BJ (cell line): ENCODE data around the gene IL13. TPM values are rescaled to one million over a fixed set of nuclear protein-coding genes. Genes with fewer than 3 reads are reported as not detected.

Experiments
- CTCF ChIA-PET: fragments of 350-600 bp; formaldehyde crosslinking; extraction: SDS; loops from one replicate; lab custom pipeline; 2021; ENCODE audit warnings: antibody characterized with exemption, inconsistent platforms; lab: Yijun Ruan, JAX
- POLR2A ChIA-PET: fragments of 300-600 bp; sonication (Branson Sonifier 250); formaldehyde crosslinking; extraction: SDS; loops from one replicate; lab custom pipeline; 2021; ENCODE audit warnings: antibody characterized with exemption; lab: Charles Lee
- DNase-seq: peaks from one replicate; pipeline ENCODE4 v3.0.0-alpha.2; 2011; ENCODE audit warnings: low read depth
- H3K27me3 ChIP-seq: 2 replicates; pipeline ENCODE4 v1.6.0; 2011; ENCODE audit warnings: low read length; ENCODE audit not compliant: control insufficient read depth, insufficient read depth
- H3K36me3 ChIP-seq: 2 replicates; pipeline ENCODE4 v1.5.1; 2011; ENCODE audit warnings: low read length; ENCODE audit not compliant: control insufficient read depth, insufficient read depth
- H3K4me3 ChIP-seq: 2 replicates; pipeline ENCODE4 v1.5.1; 2011; ENCODE audit warnings: low read depth, mild to moderate bottlenecking, control low read depth, low read length
- CTCF ChIP-seq: IDR thresholded peaks from 2 replicates; pipeline ENCODE4 v1.5.1; 2011; ENCODE audit warnings: low read depth, mild to moderate bottlenecking, control low read depth, inconsistent platforms, low read length, moderate library complexity; ENCODE audit not compliant: insufficient read depth
- polyA plus RNA-seq: library from polyadenylated mRNA; depleted of rRNA; stranded (reverse); fragments of >200 nt; gene quantifications from 2 replicates; pipeline ENCODE4 v1.2.3, GENCODE V29; 2011

The IL13 gene
- polyA plus RNA-seq, 1 experiment, result not detected

- Histone ChIP-seq H3K27me3 (no peaks in the 10 kb centered on the region), H3K36me3 (no peaks in the 10 kb centered on the region), H3K4me3 (no peak overlapping the region)
- POLR2A ChIA-PET, result no interaction called here
- CTCF ChIA-PET, result no interaction called here
- no peak for TF ChIP-seq CTCF
- DNase-seq, result no peak
These were observed 21.9 kb downstream of the IL13 start for GRCh38 chr5:132679717-132680380.

GRCh38 chr5:132680780-132681475 lies 23.0 kb downstream of the IL13 start:
- DNase-seq, result no peak
- TF ChIP-seq CTCF, result no peak
- POLR2A ChIA-PET, result no interaction called here
- no peaks in the 10 kb centered on the region for H3K36me3 ChIP-seq
- no peaks in the 10 kb centered on the region for H3K27me3 ChIP-seq
- no peak overlapping the region for H3K4me3 ChIP-seq
- CTCF ChIA-PET, result no interaction called here

GRCh38 chr5:132681476-132681831 lies 23.5 kb downstream of the IL13 start:
- Histone ChIP-seq H3K36me3 (no peaks in the 10 kb centered on the region), H3K27me3 (no peaks in the 10 kb centered on the region), H3K4me3 (no peak overlapping the region)
- DNase-seq, result no peak
- CTCF ChIA-PET, result no interaction called here
- no peak for TF ChIP-seq CTCF
- POLR2A ChIA-PET, result no interaction called here

- Histone ChIP-seq H3K4me3 (no peak overlapping the region), H3K27me3 (no peaks in the 10 kb centered on the region), H3K36me3 (no peaks in the 10 kb centered on the region)
- DNase-seq, result no peak
- TF ChIP-seq CTCF, result no peak
- POLR2A ChIA-PET, result no interaction called here
- CTCF ChIA-PET, result no interaction called here
These were observed 24.0 kb downstream of the IL13 start for GRCh38 chr5:132681983-132682382.

- DNase-seq, result no peak
These were observed 26.5 kb downstream of the IL13 start for GRCh38 chr5:132684491-132684890.

More at GRCh38 chr5:132684491-132684890, 26.5 kb downstream of the IL13 start:
- TF ChIP-seq CTCF, result no peak
- Histone ChIP-seq H3K4me3 (no peak overlapping the region), H3K36me3 (no peaks in the 10 kb centered on the region), H3K27me3 (no peaks in the 10 kb centered on the region)
- POLR2A ChIA-PET, result no interaction called here
- CTCF ChIA-PET, result no interaction called here
